ENCODE measurements around the gene SERPIND1.

DNA sequence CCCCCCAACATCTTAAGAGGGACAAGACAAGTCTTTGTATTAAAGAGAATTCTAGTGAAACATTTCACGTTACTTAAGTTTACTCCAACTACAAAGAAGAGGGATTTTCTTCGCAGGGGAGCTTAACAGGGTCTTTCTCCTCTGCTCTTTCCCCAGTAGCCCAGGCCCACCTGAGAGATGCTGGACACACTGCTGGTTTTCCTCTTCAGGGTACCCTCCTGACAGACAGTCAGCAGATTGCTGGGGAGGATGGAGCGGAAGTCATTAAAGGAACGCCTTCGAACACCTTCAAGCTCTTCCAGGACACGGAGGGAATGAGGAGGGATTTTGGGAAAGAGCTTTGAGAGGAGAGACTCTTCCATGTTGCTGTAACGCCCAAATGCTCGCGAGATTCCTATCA is 45.6 kb downstream of the SERPIND1 start:
- TF ChIP-seq, protein P1, sequence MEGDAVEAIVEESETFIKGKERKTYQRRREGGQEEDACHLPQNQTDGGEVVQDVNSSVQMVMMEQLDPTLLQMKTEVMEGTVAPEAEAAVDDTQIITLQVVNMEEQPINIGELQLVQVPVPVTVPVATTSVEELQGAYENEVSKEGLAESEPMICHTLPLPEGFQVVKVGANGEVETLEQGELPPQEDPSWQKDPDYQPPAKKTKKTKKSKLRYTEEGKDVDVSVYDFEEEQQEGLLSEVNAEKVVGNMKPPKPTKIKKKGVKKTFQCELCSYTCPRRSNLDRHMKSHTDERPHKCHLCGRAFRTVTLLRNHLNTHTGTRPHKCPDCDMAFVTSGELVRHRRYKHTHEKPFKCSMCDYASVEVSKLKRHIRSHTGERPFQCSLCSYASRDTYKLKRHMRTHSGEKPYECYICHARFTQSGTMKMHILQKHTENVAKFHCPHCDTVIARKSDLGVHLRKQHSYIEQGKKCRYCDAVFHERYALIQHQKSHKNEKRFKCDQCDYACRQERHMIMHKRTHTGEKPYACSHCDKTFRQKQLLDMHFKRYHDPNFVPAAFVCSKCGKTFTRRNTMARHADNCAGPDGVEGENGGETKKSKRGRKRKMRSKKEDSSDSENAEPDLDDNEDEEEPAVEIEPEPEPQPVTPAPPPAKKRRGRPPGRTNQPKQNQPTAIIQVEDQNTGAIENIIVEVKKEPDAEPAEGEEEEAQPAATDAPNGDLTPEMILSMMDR (conservative IDR thresholded peaks at IDR 0.05; ENCODE audit: low read length), result no peak
- TF ChIP-seq EZH2phosphoT487 (IDR thresholded peaks at IDR 0.05; ENCODE audit: borderline replicate concordance), result no peak
